Heart left ventricle (tissue), 16 donors: ENCODE results near the gene DIP2B. TPM values are rescaled to one million over a fixed set of nuclear protein-coding genes. Genes with fewer than 3 reads are reported as not detected.
"Not testable (repeated sequence)": the region's sequence is repeated elsewhere in the genome, so short reads cannot be mapped to it uniquely, and the experiment has no call there.

Experiments
- ATAC-seq, 4 donors: fragments of 200-7000 bp; cut with Tn5 transposase; one replicate each; pipeline ENCODE4 v1.9.1; 2020 to 2022; ENCODE audit warnings: moderate library complexity in 4 of 4, mild to moderate bottlenecking in 3 of 4, moderate number of reproducible peaks in 1 of 4
- DNase-seq, 5 donors: peaks; one replicate each; pipeline ENCODE4 v3.0.0-alpha.2; 2020
- H3K27ac ChIP-seq, 12 donors: fragments of 200-600 bp; sonication (generic) in 4 of 12; one replicate each; pipeline versions ENCODE4 v1.5.0 to v1.8.0; 2016 to 2022; ENCODE audit warnings: mild to moderate bottlenecking in 2 of 12
- H3K27me3 ChIP-seq, 9 donors: fragments of 200-600 bp; sonication (generic) in 2 of 9; one replicate each; pipeline versions ENCODE4 v1.5.1 to v1.8.0; 2016 to 2022; ENCODE audit warnings: mild to moderate bottlenecking in 3 of 9
- H3K36me3 ChIP-seq, 9 donors: fragments of 200-600 bp; sonication (generic) in 2 of 9; one replicate each; pipeline versions ENCODE4 v1.5.0 to v1.8.0; 2018 to 2022; ENCODE audit warnings: mild to moderate bottlenecking in 2 of 9
- H3K4me1 ChIP-seq, 12 donors: fragments of 200-600 bp; sonication (generic) in 4 of 12; one replicate each; pipeline versions ENCODE4 v1.5.0 to v1.8.0; 2016 to 2022; ENCODE audit warnings: mild to moderate bottlenecking in 3 of 12
- H3K4me3 ChIP-seq, 12 donors: fragments of 200-600 bp; sonication (generic) in 4 of 12; one replicate each; pipeline versions ENCODE4 v1.5.0 to v1.8.0; 2017 to 2022; ENCODE audit warnings: mild to moderate bottlenecking in 9 of 12, moderate library complexity in 4 of 12
- H3K9me3 ChIP-seq, 12 donors: fragments of 200-600 bp; sonication (generic) in 4 of 12; one replicate each; pipeline versions ENCODE4 v1.5.0 to v1.8.0; 2016 to 2022; ENCODE audit warnings: mild to moderate bottlenecking in 1 of 12
- CTCF ChIP-seq, 12 donors: fragments of 200-600 bp; sonication (generic) in 4 of 12; IDR thresholded peaks; one replicate each; pipeline versions ENCODE4 v1.5.0 to v1.8.0; 2018 to 2022; ENCODE audit warnings: antibody characterized with exemption in 12 of 12, mild to moderate bottlenecking in 5 of 12
- POLR2A ChIP-seq, 2 donors: fragments of 450-650 bp; IDR thresholded peaks; one replicate each; pipeline ENCODE4 v1.6.1; 2017; ENCODE audit warnings: antibody characterized with exemption in 2 of 2, mild to moderate bottlenecking in 2 of 2, moderate library complexity in 2 of 2
- WGBS, 4 donors: extraction: QIAGEN DNeasy Blood & Tissue Kit in 2 of 4; methylation state at CpG; one replicate each; pipeline versions ENCODE4 v1.1.5 to v1.1.7; 2013 to 2018; 5-methylcytosine and 5-hydroxymethylcytosine counted together
- intact Hi-C, 10 donors: fragments of 100-400 bp; cut with DNase I; formaldehyde crosslinking; loops; one replicate each; pipeline versions ENCODE4 v1.11.1 to v1.14.2; 2022
- polyA plus RNA-seq, 2 donors: library from polyadenylated mRNA; stranded (reverse); fragments of 200-250 nt; gene quantifications; one replicate each; pipeline ENCODE4 v1.2.3, GENCODE V29; 2013
- total RNA-seq, 9 donors: library from RNA; depleted of rRNA in 2 of 9; stranded (reverse); fragments of >200 nt in 2 of 9; fragmentation: NEBNext Ultra II Directional in 3 of 9; extraction: Animal tissue kit (Norgen Biotek cat#: 25700) in 3 of 9; gene quantifications; one replicate each; pipeline versions ENCODE4 v1.1.0 to v1.2.4, GENCODE V29; 2016 to 2023
- donor health status: ischemic (EF 13 %, LVEDD 7.1; RV severe dilation, severe dysfunction).
- donor health status: healthy with polysubstance abuse.
- donor health status: DM: no; HTN: yes; CAD: no.
- donor health status: DM: no; HTN: no; CAD: no.
- donor health status: ischemic (EF 25% LVEDD 6.9; RV normal size, moderate dysfunction).
- donor health status: ischemic (EF 25% LVEDD 5.7; RV mildly dilated, moderate dysfunction).
- donor health status: healthy.
- donor health status: DM: yes; HTN: yes; CAD: no.
- donor health status: ischemic (EF 35%, LVEDD 5.7; RV mildly dilated, moderate dysfunction).
- donor health status: nonischemic (EF 11% LVEDD 7.7; RV severe dilation, severe dysfunction).
- donor health status: DM: yes; HTN: yes; CAD: no.
- donor health status: PGD.
- donor health status: ischemic (EF 29% LVEDD 5.4; RV normal size, mild dysfunction).
- donor health status: nonischemic (EF 23%, LVEDD 6.1; RV moderate dilation, normal function).

Gene DIP2B
- total and polyA plus RNA-seq, 11 donors = 3.4 to 25.0 (median 16.7) TPM

GRCh38 chr12:50477241-50477832 lies 27.4 kb upstream of the DIP2B start:
- TF ChIP-seq CTCF (IDR thresholded peaks at IDR 0.05) = no peak
- TF ChIP-seq POLR2A (IDR thresholded peaks at IDR 0.05) = no peak
- Histone ChIP-seq H3K27ac (no peak overlapping the region), H3K27me3 (no peaks in the 10 kb centered on the region), H3K36me3 (peaks cover 2 to 77% (median 64%) of the 10 kb centered on the region in 9 donors), H3K4me3 (no peak overlapping the region), H3K9me3 (no peaks in the 10 kb centered on the region), H3K4me1 (no peaks in the 10 kb centered on the region)
- 89 to 95% (median 92%) methylated on average over 1 of the region's 1 CpG for WGBS, 4 donors
- no peak for DNase-seq
- no peak for ATAC-seq
- intact Hi-C loops = no loop called here

- intact Hi-C loops = no loop called here
- H3K27me3 ChIP-seq = no peaks in the 10 kb centered on the region
- ATAC-seq (no peak), DNase-seq (no peak)
- no peak overlapping the region for H3K4me3 ChIP-seq
- H3K27ac ChIP-seq = no peak overlapping the region
- peaks cover 0 to 26% (median 13%) of the 10 kb centered on the region in 9 donors for H3K36me3 ChIP-seq
- H3K9me3 ChIP-seq = no peaks in the 10 kb centered on the region
- no peaks in the 10 kb centered on the region for H3K4me1 ChIP-seq
- WGBS, 4 donors = 93 to 97% (median 94%) methylated on average over 4 of the region's 4 CpGs
- TF ChIP-seq POLR2A (IDR thresholded peaks at IDR 0.05) (no peak), CTCF (IDR thresholded peaks at IDR 0.05) (no peak)
Measured at GRCh38 chr12:50482571-50482970, 22.2 kb upstream of the DIP2B start.

- H3K4me3 ChIP-seq = no peak overlapping the region
- 100% methylated on average over 1 of the region's 1 CpG for WGBS, 4 donors
- H3K36me3 ChIP-seq = peaks cover 0 to 17% (median 4%) of the 10 kb centered on the region in 9 donors
- no peak overlapping the region for H3K27ac ChIP-seq
- TF ChIP-seq CTCF (IDR thresholded peaks at IDR 0.05) (no peak), POLR2A (IDR thresholded peaks at IDR 0.05) (no peak)
- no peaks in the 10 kb centered on the region for H3K4me1 ChIP-seq
- no peaks in the 10 kb centered on the region for H3K27me3 ChIP-seq
- no peaks in the 10 kb centered on the region for H3K9me3 ChIP-seq
- intact Hi-C loops = no loop called here
- ATAC-seq = no peak
- no peak for DNase-seq
Measured at GRCh38 chr12:50483488-50483887, 21.3 kb upstream of the DIP2B start.

GRCh38 chr12:50488801-50489200 lies 16.0 kb upstream of the DIP2B start:
- no peaks in the 10 kb centered on the region for H3K4me1 ChIP-seq
- DNase-seq (no peak), ATAC-seq (no peak)
- 86 to 88% (median 88%) methylated on average over 5 of the region's 5 CpGs for WGBS, 4 donors
- peaks cover 0 to 19% (median 3%) of the 10 kb centered on the region in 12 donors for H3K9me3 ChIP-seq
- H3K27ac ChIP-seq = no peak overlapping the region
- intact Hi-C loops = no loop called here
- H3K27me3 ChIP-seq = no peaks in the 10 kb centered on the region
- TF ChIP-seq CTCF (IDR thresholded peaks at IDR 0.05) (no peak), POLR2A (IDR thresholded peaks at IDR 0.05) (no peak)
- H3K4me3 ChIP-seq = no peak overlapping the region
- no peaks in the 10 kb centered on the region for H3K36me3 ChIP-seq

- H3K27me3 ChIP-seq, H3K27ac ChIP-seq, ATAC-seq, DNase-seq, H3K4me1 ChIP-seq, intact Hi-C loops, H3K36me3 ChIP-seq, H3K4me3 ChIP-seq: not testable (repeated sequence)
- WGBS, 4 donors = 93 to 95% (median 93%) methylated on average over 11 of the region's 11 CpGs
- H3K9me3 ChIP-seq = peaks cover 0 to 44% (median 28%) of the 10 kb centered on the region in 12 donors
Measured at GRCh38 chr12:50498119-50498518, 6.7 kb upstream of the DIP2B start.
